Ectodermal cell (in vitro differentiated cells): ENCODE measurements around the gene DNAJC18.
"Not testable (repeated sequence)": the region's sequence is repeated elsewhere in the genome, so short reads cannot be mapped to it uniquely, and the experiment has no call there.

Experiments
- H3K27ac ChIP-seq: 2 replicates; pipeline ENCODE4 v1.7.0; 2013; ENCODE audit warnings: mild to moderate bottlenecking, low read depth, low read length; ENCODE audit not compliant: insufficient read depth, poor library complexity, severe bottlenecking
- H3K27me3 ChIP-seq: 2 replicates; pipeline ENCODE4 v1.7.0; 2013; ENCODE audit warnings: mild to moderate bottlenecking, low read length; ENCODE audit not compliant: insufficient read depth, control insufficient read depth, poor library complexity, severe bottlenecking
- H3K36me3 ChIP-seq: one replicate; pipeline ENCODE4 v1.7.0; 2013; ENCODE audit warnings: low read length; ENCODE audit not compliant: control insufficient read depth, insufficient read depth
- H3K4me1 ChIP-seq: one replicate; pipeline ENCODE4 v1.7.0; 2013; ENCODE audit warnings: low read length; ENCODE audit not compliant: control insufficient read depth, insufficient read depth
- H3K4me3 ChIP-seq: 2 replicates; pipeline ENCODE4 v1.7.0; 2013; ENCODE audit warnings: low read depth, low read length, control low read depth; ENCODE audit not compliant: insufficient read depth
- H3K9me3 ChIP-seq: 2 replicates; pipeline ENCODE4 v1.7.0; 2013; ENCODE audit warnings: mild to moderate bottlenecking, low read length, moderate library complexity; ENCODE audit not compliant: control insufficient read depth
- WGBS, 2 experiments: methylation state at CpG; one replicate each; pipeline ENCODE4 v1.1.7; 2013; ENCODE audit warnings: missing lambda C conversion rate in 2 of 2; 5-methylcytosine and 5-hydroxymethylcytosine counted together

The DNAJC18 gene

DNA sequence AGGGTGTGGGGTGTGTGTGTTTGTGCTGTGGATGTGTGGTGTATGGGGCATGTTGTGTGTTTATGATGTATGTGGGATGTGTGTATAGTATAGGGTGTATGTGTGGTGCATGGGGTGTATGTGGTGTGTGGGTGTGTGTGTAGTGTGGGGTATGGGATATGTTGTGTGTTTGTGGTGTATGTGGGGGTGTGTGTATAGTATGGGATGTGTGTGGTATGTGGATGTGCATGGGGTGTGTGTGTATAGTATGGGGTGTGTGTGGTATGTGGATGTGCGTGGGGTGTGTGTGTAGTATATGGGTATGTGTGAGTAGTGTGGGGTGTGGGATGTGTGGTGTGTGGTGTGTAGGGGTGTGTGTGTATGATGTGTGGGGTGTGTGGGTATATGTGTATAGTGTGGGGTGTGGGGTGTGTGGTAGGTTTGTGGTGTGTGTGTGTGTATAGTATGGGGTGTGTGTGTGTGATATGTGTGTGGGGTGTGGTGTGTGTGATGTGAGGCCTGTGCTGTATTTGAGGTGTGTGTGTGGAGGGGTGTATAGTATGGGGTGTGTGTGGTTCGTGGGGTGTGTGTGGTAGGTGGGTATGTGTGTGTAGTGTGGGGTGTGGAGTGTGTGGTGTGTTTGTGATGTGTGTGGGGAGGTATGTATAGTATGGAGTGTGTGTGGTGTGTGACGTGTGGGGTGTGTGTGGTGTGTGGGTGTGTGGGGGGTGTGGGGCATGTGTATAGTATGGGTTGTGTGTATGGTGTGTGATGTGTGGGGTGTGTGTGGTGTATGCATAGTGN is 12.7 kb upstream of the DNAJC18 start:
- Histone ChIP-seq H3K36me3 (no peaks in the 10 kb centered on the region), H3K9me3 (no peaks in the 10 kb centered on the region), H3K4me1 (no peaks in the 10 kb centered on the region), H3K27me3 (no peaks in the 10 kb centered on the region), H3K27ac (no peak overlapping the region), H3K4me3 (no peak overlapping the region)
- 81 to 83% methylated on average over 3 of the region's 3 CpGs for WGBS, 2 experiments

DNA sequence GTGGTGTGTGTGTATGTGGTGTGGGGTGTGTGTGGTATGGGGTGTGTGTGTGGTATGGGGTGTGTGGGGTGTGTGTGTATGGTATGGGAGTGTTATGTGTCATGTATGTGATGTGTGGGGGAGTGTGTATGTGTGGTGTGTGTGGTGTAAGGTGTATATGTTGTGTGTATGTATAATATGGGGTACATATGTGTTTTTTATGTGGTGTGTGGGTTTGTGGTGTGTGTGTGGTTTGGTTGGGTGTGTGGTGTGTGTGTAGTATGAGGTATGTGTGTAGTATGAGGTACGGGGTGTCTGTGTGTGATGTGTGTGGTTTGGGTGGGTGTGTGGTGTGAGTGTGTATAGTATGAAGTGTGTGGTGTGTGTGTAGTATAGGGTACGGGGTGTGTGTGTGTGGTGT is 11.9 kb upstream of the DNAJC18 start:
- Histone ChIP-seq H3K36me3 (no peaks in the 10 kb centered on the region), H3K9me3 (no peaks in the 10 kb centered on the region), H3K4me3 (no peak overlapping the region), H3K27me3 (no peaks in the 10 kb centered on the region), H3K4me1 (no peaks in the 10 kb centered on the region), H3K27ac (no peak overlapping the region)
- 92 to 95% methylated on average over 2 of the region's 2 CpGs for WGBS, 2 experiments

DNA sequence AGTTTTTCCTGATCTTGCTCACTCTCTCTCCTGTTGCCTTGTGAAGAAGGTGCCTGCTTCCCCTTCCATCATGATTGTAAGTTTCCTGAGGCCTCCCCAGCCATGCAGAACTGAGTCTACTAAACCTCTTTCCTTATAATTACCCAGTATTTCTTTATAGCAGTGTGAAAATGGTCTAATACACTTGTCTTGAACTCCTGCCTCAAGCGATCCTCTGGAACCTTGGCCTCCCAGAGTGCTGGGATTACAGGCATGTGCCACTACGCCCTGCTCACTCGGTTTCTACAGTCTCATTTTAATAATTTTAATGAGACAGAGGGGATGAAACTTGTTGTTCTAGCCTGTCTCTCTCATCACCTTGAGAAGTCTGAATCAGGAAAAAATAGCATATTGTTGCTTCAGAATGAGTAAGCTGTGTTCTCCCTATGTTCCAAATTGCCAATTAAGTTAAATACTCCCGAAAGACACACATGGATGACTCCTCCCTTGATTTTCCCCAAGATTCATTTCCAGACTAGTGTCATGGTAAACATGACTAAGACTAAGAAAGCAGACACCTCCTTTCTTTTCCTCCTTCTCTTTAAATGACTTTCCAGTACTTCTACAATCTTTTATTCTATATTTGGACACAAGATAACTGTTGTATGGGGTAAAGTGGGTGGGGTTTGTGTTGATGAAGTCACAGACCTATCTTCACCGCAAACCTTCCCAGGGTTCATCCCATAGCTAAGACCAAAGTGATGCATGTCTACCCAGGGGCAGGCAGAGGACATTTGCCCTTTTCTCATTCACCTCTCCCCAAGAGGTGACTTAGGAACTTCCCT is 7.8 kb upstream of the DNAJC18 start:
- Histone ChIP-seq H3K4me1 (no peaks in the 10 kb centered on the region), H3K27me3 (no peaks in the 10 kb centered on the region), H3K9me3 (no peaks in the 10 kb centered on the region), H3K27ac (no peak overlapping the region), H3K4me3 (no peak overlapping the region), H3K36me3 (no peaks in the 10 kb centered on the region)
- WGBS, 2 experiments, result 88 to 94% methylated on average over 5 of the region's 5 CpGs

GRCh38 chr5:139445325-139446170 is 6.2 kb upstream of the DNAJC18 start:
- H3K9me3 ChIP-seq, result no peaks in the 10 kb centered on the region
- WGBS, 2 experiments, result 76 to 78% methylated on average over 7 of the region's 7 CpGs
- no peaks in the 10 kb centered on the region for H3K36me3 ChIP-seq
- no peaks in the 10 kb centered on the region for H3K4me1 ChIP-seq
- no peak overlapping the region for H3K27ac ChIP-seq
- H3K27me3 ChIP-seq, result no peaks in the 10 kb centered on the region
- H3K4me3 ChIP-seq, result no peak overlapping the region

- H3K27ac ChIP-seq, result no peak overlapping the region
- H3K27me3 ChIP-seq, result no peaks in the 10 kb centered on the region
- H3K4me3 ChIP-seq, result no peak overlapping the region
- no peaks in the 10 kb centered on the region for H3K36me3 ChIP-seq
- no peaks in the 10 kb centered on the region for H3K9me3 ChIP-seq
- H3K4me1 ChIP-seq, result no peaks in the 10 kb centered on the region
- 77 to 86% methylated on average over 4 of the region's 4 CpGs for WGBS, 2 experiments
Measured at GRCh38 chr5:139443831-139444453, 4.6 kb upstream of the DNAJC18 start.

DNA sequence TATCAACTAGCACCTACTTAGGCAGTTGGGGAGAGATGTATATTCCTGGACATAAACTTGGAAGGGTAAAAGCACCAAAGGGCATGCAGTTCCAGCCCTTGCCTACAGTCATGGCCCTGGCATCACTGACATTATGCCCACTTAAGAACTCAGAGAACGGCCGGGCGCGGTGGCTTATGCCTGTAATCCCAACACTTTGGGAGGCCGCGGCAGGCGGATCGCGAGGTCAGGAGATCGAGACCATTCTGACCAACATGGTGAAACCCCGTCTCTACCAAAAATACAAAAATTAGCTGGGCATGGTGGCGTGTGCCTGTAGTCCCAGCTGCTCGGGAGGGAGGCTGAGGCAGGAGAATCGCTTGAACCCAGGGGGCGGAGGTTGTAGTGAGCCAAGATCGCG is 1.1 kb upstream of the DNAJC18 start:
- H3K27ac ChIP-seq, H3K4me1 ChIP-seq, H3K36me3 ChIP-seq, H3K27me3 ChIP-seq, H3K9me3 ChIP-seq, H3K4me3 ChIP-seq: not testable (repeated sequence)
- 92 to 95% methylated on average over 17 of the region's 17 CpGs for WGBS, 2 experiments

DNA sequence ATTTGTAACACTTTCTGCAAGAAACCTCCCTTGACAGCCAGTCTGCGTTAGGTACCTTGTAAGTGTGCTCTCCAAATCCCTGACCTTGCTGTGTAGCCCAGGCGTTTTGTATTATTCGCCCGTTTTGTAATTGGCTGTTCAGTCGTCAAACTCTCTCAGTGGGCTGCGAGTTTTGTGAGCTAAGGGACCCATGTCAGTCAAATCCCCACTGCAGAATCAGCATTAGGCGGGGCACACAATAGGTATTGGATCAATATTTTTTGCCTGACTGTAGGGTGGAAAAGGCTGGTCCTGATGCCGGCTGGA is 665 bp downstream of the DNAJC18 start:
- 43% methylated on average over 8 of the region's 8 CpGs for WGBS, 2 experiments
- no peaks in the 10 kb centered on the region for H3K4me1 ChIP-seq
- H3K27ac ChIP-seq, result no peak overlapping the region
- no peaks in the 10 kb centered on the region for H3K27me3 ChIP-seq
- no peaks in the 10 kb centered on the region for H3K9me3 ChIP-seq
- H3K4me3 ChIP-seq, result peak overlapping the region; percentile 79
- peaks cover 3% of the 10 kb centered on the region for H3K36me3 ChIP-seq

GRCh38 chr5:139435676-139436075 is 3.6 kb downstream of the DNAJC18 start:
- Histone ChIP-seq H3K36me3 (peaks cover 8% of the 10 kb centered on the region), H3K27ac (no peak overlapping the region), H3K4me1 (no peaks in the 10 kb centered on the region), H3K9me3 (no peaks in the 10 kb centered on the region), H3K27me3 (no peaks in the 10 kb centered on the region), H3K4me3 (no peak overlapping the region)
- 84 to 100% methylated on average over 3 of the region's 3 CpGs for WGBS, 2 experiments

DNA sequence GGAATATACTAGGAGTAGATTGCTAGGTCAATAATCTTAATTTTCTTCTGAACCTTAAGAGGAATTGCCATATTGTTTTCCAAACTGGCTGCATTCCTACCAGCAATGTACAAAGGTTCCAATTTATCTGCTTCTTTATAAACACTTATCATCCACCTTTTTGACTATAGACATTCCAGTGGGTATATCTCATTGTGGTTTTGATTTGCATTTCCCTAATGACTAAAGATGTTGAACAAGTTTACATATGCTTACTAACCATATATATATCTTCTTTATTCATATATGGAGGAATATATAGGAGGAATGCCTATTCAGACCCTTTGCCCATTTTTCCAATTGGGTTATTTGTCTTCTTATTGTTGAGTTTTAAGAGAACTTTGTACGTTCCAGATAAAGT is 7.6 kb downstream of the DNAJC18 start:
- WGBS, 2 experiments, result 60 to 90% methylated on average over 1 of the region's 1 CpG
- Histone ChIP-seq H3K36me3 (peaks cover 10% of the 10 kb centered on the region), H3K4me3 (no peak overlapping the region), H3K27ac (no peak overlapping the region), H3K4me1 (no peaks in the 10 kb centered on the region), H3K9me3 (no peaks in the 10 kb centered on the region), H3K27me3 (no peaks in the 10 kb centered on the region)
